GM12878 (cell line): ENCODE measurements around the gene FARS2.

Source experiments
- BCLAF1 ChIP-seq: fragments of 450-650 bp; IDR thresholded peaks from 2 replicates; pipeline ENCODE4 v1.6.1; 2017; ENCODE audit warnings: antibody characterized with exemption, mild to moderate bottlenecking, moderate library complexity
- CHD1 ChIP-seq: IDR thresholded peaks from 2 replicates; pipeline ENCODE4 v1.6.1; 2012; ENCODE audit warnings: low read depth, low read length, improper control_type of control experiment
- CHD2 ChIP-seq: IDR thresholded peaks from 2 replicates; pipeline ENCODE4 v1.6.1; 2011; ENCODE audit warnings: low read depth, low read length, improper control_type of control experiment, borderline replicate concordance
- CREM ChIP-seq: IDR thresholded peaks from 2 replicates; pipeline ENCODE4 v1.6.1; 2014; ENCODE audit warnings: antibody characterized with exemption, low read depth
- CTCF ChIP-seq, 3 experiments: IDR thresholded peaks in 2 of 3; conservative IDR thresholded peaks in 1 of 3; 2 replicates each; pipeline ENCODE4 v1.5.1; 2011; ENCODE audit warnings: low read depth in 3 of 3, low read length in 3 of 3, mild to moderate bottlenecking in 3 of 3, control low read depth in 2 of 3, moderate library complexity in 2 of 3, inconsistent platforms in 1 of 3, mixed read lengths in 1 of 3; ENCODE audit not compliant: control insufficient read depth in 2 of 3, insufficient read depth in 1 of 3; ENCODE audit errors: extremely low read depth in 1 of 3
- DPF2 ChIP-seq: fragments of 450-650 bp; IDR thresholded peaks from 2 replicates; pipeline ENCODE4 v1.6.1; 2017; ENCODE audit warnings: mild to moderate bottlenecking
- EP300 ChIP-seq, 2 experiments: fragments of 150-350 bp in 1 of 2; IDR thresholded peaks; 2 replicates each; pipeline ENCODE4 v1.6.1; 2011 to 2012; ENCODE audit warnings: low read depth in 2 of 2, low read length in 2 of 2, borderline replicate concordance in 1 of 2, improper control_type of control experiment in 1 of 2, inconsistent platforms in 1 of 2; ENCODE audit not compliant: control insufficient read depth in 1 of 2
- EZH2 ChIP-seq: IDR thresholded peaks from 2 replicates; pipeline ENCODE4 v1.6.1; 2012; ENCODE audit warnings: low read depth, mild to moderate bottlenecking, control low read depth, inconsistent platforms, low read length, borderline replicate concordance; ENCODE audit not compliant: control insufficient read depth
- POLR2A ChIP-seq: IDR thresholded peaks from 2 replicates; pipeline ENCODE4 v1.6.1; 2011; ENCODE audit warnings: low read depth, mild to moderate bottlenecking, low read length
- RCOR1 ChIP-seq: conservative IDR thresholded peaks from 2 replicates; pipeline ENCODE4 v1.6.1; 2012; ENCODE audit warnings: low read depth, low read length, improper control_type of control experiment
- SKIL ChIP-seq: fragments of 450-650 bp; IDR thresholded peaks from 2 replicates; pipeline ENCODE4 v1.6.1; 2017; ENCODE audit warnings: mild to moderate bottlenecking, low read depth, inconsistent platforms; ENCODE audit not compliant: poor library complexity, severe bottlenecking
- USF1 ChIP-seq: IDR thresholded peaks from 2 replicates; pipeline ENCODE4 v1.6.1; 2011; ENCODE audit warnings: borderline replicate concordance, low read depth, mild to moderate bottlenecking, moderate library complexity, mixed read lengths, low read length; ENCODE audit not compliant: insufficient read depth; ENCODE audit errors: extremely low read length

GRCh38 chr6:5468586-5468985, 207.3 kb downstream of the FARS2 start:
- no peak for TF ChIP-seq RCOR1
- no peak for TF ChIP-seq CTCF (IDR thresholded peaks at IDR 0.05 in 2 of 3, conservative IDR thresholded peaks at IDR 0.05 in 1 of 3; ENCODE audit: control insufficient read depth in 2 of 3, extremely low read depth in 1 of 3, insufficient read depth in 1 of 3, low read depth in 3 of 3, low read length in 3 of 3)
- no peak for TF ChIP-seq CHD2
- no peak for TF ChIP-seq EZH2
- TF ChIP-seq DPF2 = no peak
- TF ChIP-seq USF1 = no peak
- no peak for TF ChIP-seq CHD1
- no peak for TF ChIP-seq POLR2A
- TF ChIP-seq CREM = no peak
- no peak for TF ChIP-seq SKIL
- no peak for TF ChIP-seq EP300 (IDR thresholded peaks at IDR 0.05; ENCODE audit: borderline replicate concordance in 1 of 2, control insufficient read depth in 1 of 2, low read depth in 2 of 2, low read length in 2 of 2)
- TF ChIP-seq BCLAF1 = no peak
